K562 (cell line): ENCODE results near the gene ZNF862. TPM values are rescaled to one million over a fixed set of nuclear protein-coding genes. Genes with fewer than 3 reads are reported as not detected.

Experiments
- ASH1L ChIP-seq: fragments of 450-650 bp; IDR thresholded peaks from 2 replicates; pipeline ENCODE4 v1.6.1; 2018; ENCODE audit warnings: borderline replicate concordance, mild to moderate bottlenecking, low read depth; ENCODE audit not compliant: partially characterized antibody
- ATF7 ChIP-seq: fragments of 450-650 bp; IDR thresholded peaks from 2 replicates; pipeline ENCODE4 v1.7.1; 2014; ENCODE audit warnings: mild to moderate bottlenecking, moderate library complexity
- CGGBP1 ChIP-seq: fragments of 250-450 bp; sonication (Bioruptor Pico); IDR thresholded peaks from 2 replicates; pipeline ENCODE4 v1.9.0; 2021; ENCODE audit warnings: mild to moderate bottlenecking
- CLOCK ChIP-seq: fragments of 250-450 bp; sonication (Bioruptor Pico); IDR thresholded peaks from 2 replicates; pipeline ENCODE4 v1.4.0; 2020; ENCODE audit warnings: mild to moderate bottlenecking, moderate library complexity, borderline replicate concordance
- EP400 ChIP-seq: fragments of 450-650 bp; IDR thresholded peaks from 2 replicates; pipeline ENCODE4 v1.6.1; 2017; ENCODE audit warnings: antibody characterized with exemption, mild to moderate bottlenecking, moderate library complexity
- ERF ChIP-seq: fragments of 450-650 bp; formaldehyde crosslinking; IDR thresholded peaks from 2 replicates; pipeline ENCODE4 v1.4.0; 2020; ENCODE audit warnings: mild to moderate bottlenecking, mixed read lengths
- ETS2 ChIP-seq: IDR thresholded peaks from 2 replicates; pipeline ENCODE4 v1.6.1; 2016; ENCODE audit warnings: borderline replicate concordance, missing genetic modification characterization, mild to moderate bottlenecking, moderate library complexity, missing compliant biosample characterization; ENCODE audit not compliant: poor library complexity, severe bottlenecking
- HNRNPLL ChIP-seq: fragments of 200-400 bp; formaldehyde crosslinking; IDR thresholded peaks from 2 replicates; pipeline ENCODE4 v1.6.1; 2017; ENCODE audit warnings: low read length, low read depth, mild to moderate bottlenecking; ENCODE audit not compliant: poor library complexity, severe bottlenecking
- MBD1 ChIP-seq: fragments of 250-450 bp; sonication (Bioruptor Pico); IDR thresholded peaks from 2 replicates; pipeline ENCODE4 v1.8.0; 2022; ENCODE audit warnings: inconsistent platforms
- MEF2D ChIP-seq: conservative IDR thresholded peaks from 2 replicates; pipeline ENCODE4 v1.6.1; 2016; ENCODE audit warnings: low read depth, missing genetic modification characterization, missing compliant biosample characterization
- MTF1 ChIP-seq: fragments of 250-450 bp; sonication (Bioruptor Pico); IDR thresholded peaks from 2 replicates; pipeline ENCODE4 v1.9.0; 2021; ENCODE audit warnings: moderate library complexity, mild to moderate bottlenecking, inconsistent platforms, borderline replicate concordance
- NR0B1 ChIP-seq: fragments of 450-650 bp; IDR thresholded peaks from one replicate; pipeline ENCODE4 v1.6.1; 2018; ENCODE audit warnings: mild to moderate bottlenecking, moderate library complexity; ENCODE audit not compliant: partially characterized antibody
- OTX1 ChIP-seq: fragments of 450-650 bp; formaldehyde crosslinking; IDR thresholded peaks from 2 replicates; pipeline ENCODE4 v1.4.0; 2022; ENCODE audit warnings: mild to moderate bottlenecking
- TCF7 ChIP-seq: sonication (generic); IDR thresholded peaks from 2 replicates; pipeline ENCODE4 v1.6.1; 2016; ENCODE audit warnings: antibody characterized with exemption, borderline replicate concordance
- ZBTB5 ChIP-seq: fragments of 450-650 bp; IDR thresholded peaks from 2 replicates; pipeline ENCODE4 v1.6.1; 2017; ENCODE audit warnings: antibody characterized with exemption
- ZNF175 ChIP-seq: fragments of 200-800 bp; sonication (Bioruptor generic); IDR thresholded peaks from 2 replicates; pipeline ENCODE4 v1.6.1; 2016; ENCODE audit warnings: low read depth, mild to moderate bottlenecking, missing genetic modification characterization, missing compliant biosample characterization
- ZNF23 ChIP-seq: fragments of 250-450 bp; sonication (Bioruptor Pico); IDR thresholded peaks from 2 replicates; pipeline ENCODE4 v1.4.0; 2020; ENCODE audit warnings: mild to moderate bottlenecking
- ZNF668 ChIP-seq: fragments of 250-450 bp; sonication (Bioruptor Pico); IDR thresholded peaks from 2 replicates; pipeline ENCODE4 v1.8.0; 2022; ENCODE audit warnings: mild to moderate bottlenecking, inconsistent platforms
- ZNF717 ChIP-seq: fragments of 250-450 bp; sonication (Bioruptor Pico); IDR thresholded peaks from 2 replicates; pipeline ENCODE4 v1.5.0; 2021
- polyA plus RNA-seq, 8 experiments: library from polyadenylated mRNA; depleted of rRNA in 4 of 8; stranded (reverse) in 5 of 8; unstranded in 3 of 8; fragments of >200 nt; fragmentation: Nextera tagmentation in 2 of 8; fragmentation: Illumina TruSeq in 1 of 8; extraction: Ambion mirVana in 2 of 8; extraction: Trizol in 1 of 8; gene quantifications; 2 replicates each; pipeline versions ENCODE4 v1.2.1 to v1.2.3, GENCODE V29; 2011 to 2014; ENCODE audit warnings: inconsistent platforms in 1 of 8, missing spikeins in 1 of 8
- total RNA-seq, 7 experiments: library from RNA; depleted of rRNA in 6 of 7; stranded (reverse); fragments of >200 nt in 6 of 7; fragmentation: Illumina TruSeq in 2 of 7; extraction: Trizol in 2 of 7; gene quantifications; 2 replicates each; pipeline versions ENCODE4 v1.2.1 to v1.2.3, GENCODE V29; 2011 to 2021; ENCODE audit warnings: low replicate concordance in 1 of 7

Gene ZNF862
- total and polyA plus RNA-seq, 9 of the 15 experiments (the other 6 are each of a cell fraction or from before 2014, with no cell fraction given) = 1.1 to 3.9 (median 2.6) TPM

GRCh38 chr7:149873074-149873969 lies 35.1 kb downstream of the ZNF862 start, which contains the start of gene ATP6V0E2 (continued):
- TF ChIP-seq NR0B1 (no peak), ZNF717 (CRISPR knock-in tag) (no peak), ZNF668 (no peak), ASH1L (no peak), ERF (peak; percentile 16; the same call in 1 of the 2 replicates), ZBTB5 (no peak), MBD1 (CRISPR knock-in tag) (no peak), MTF1 (CRISPR knock-in tag) (no peak), TCF7 (no peak), ZNF175 (CRISPR knock-in tag) (no peak), CGGBP1 (CRISPR knock-in tag) (no peak), ATF7 (peak; percentile 78), ZNF23 (no peak), HNRNPLL (no peak), CLOCK (CRISPR knock-in tag) (no peak), MEF2D (tag) (no peak), OTX1 (CRISPR knock-in tag) (0 out of 2 replicates have a peak, but pooled peaks have one; percentile 13), ETS2 (no peak), EP400 (no peak; the same call in 1 of the 2 replicates)
